BJ (cell line): ENCODE results near the gene TFF1. TPM values are rescaled to one million over a fixed set of nuclear protein-coding genes. Genes with fewer than 3 reads are reported as not detected.

ENCODE experiments used
- CTCF ChIA-PET: fragments of 350-600 bp; formaldehyde crosslinking; extraction: SDS; loops from one replicate; lab custom pipeline; 2021; ENCODE audit warnings: antibody characterized with exemption, inconsistent platforms; lab: Yijun Ruan, JAX
- POLR2A ChIA-PET: fragments of 300-600 bp; sonication (Branson Sonifier 250); formaldehyde crosslinking; extraction: SDS; loops from one replicate; lab custom pipeline; 2021; ENCODE audit warnings: antibody characterized with exemption; lab: Charles Lee
- DNase-seq: peaks from one replicate; pipeline ENCODE4 v3.0.0-alpha.2; 2011; ENCODE audit warnings: low read depth
- H3K27me3 ChIP-seq: 2 replicates; pipeline ENCODE4 v1.6.0; 2011; ENCODE audit warnings: low read length; ENCODE audit not compliant: control insufficient read depth, insufficient read depth
- H3K36me3 ChIP-seq: 2 replicates; pipeline ENCODE4 v1.5.1; 2011; ENCODE audit warnings: low read length; ENCODE audit not compliant: control insufficient read depth, insufficient read depth
- H3K4me3 ChIP-seq: 2 replicates; pipeline ENCODE4 v1.5.1; 2011; ENCODE audit warnings: low read depth, mild to moderate bottlenecking, control low read depth, low read length
- CTCF ChIP-seq: IDR thresholded peaks from 2 replicates; pipeline ENCODE4 v1.5.1; 2011; ENCODE audit warnings: low read depth, mild to moderate bottlenecking, control low read depth, inconsistent platforms, low read length, moderate library complexity; ENCODE audit not compliant: insufficient read depth
- polyA plus RNA-seq: library from polyadenylated mRNA; depleted of rRNA; stranded (reverse); fragments of >200 nt; gene quantifications from 2 replicates; pipeline ENCODE4 v1.2.3, GENCODE V29; 2011

Gene TFF1
- polyA plus RNA-seq, 1 experiment, result not detected

GRCh38 chr21:42317826-42318746 lies 48.2 kb downstream of the TFF1 start:
- no peak for DNase-seq
- ChIA-PET CTCF (interaction anchor here (0.7 to 3.4 kb wide), 3 partner anchors 8 to 172 kb away, joined by 3 to 19 read pairs (median 4); no protein-coding TSS in a partner anchor), POLR2A (no interaction called here)
- H3K36me3 ChIP-seq, result no peaks in the 10 kb centered on the region
- H3K27me3 ChIP-seq, result 0 out of 2 replicates have a peak, but pooled peaks cover 1% of the 10 kb centered on the region
- TF ChIP-seq CTCF, result no peak
- no peak overlapping the region for H3K4me3 ChIP-seq

GRCh38 chr21:42317341-42317741 lies 49.0 kb downstream of the TFF1 start:
- Histone ChIP-seq H3K27me3 (0 out of 2 replicates have a peak, but pooled peaks cover 1% of the 10 kb centered on the region), H3K4me3 (no peak overlapping the region), H3K36me3 (no peaks in the 10 kb centered on the region)
- POLR2A ChIA-PET, result no interaction called here
- no peak for DNase-seq
- no peak for TF ChIP-seq CTCF
- CTCF ChIA-PET, result interaction anchor here (0.7 kb wide), 1 partner anchor 172 kb away, joined by 3 read pairs; no protein-coding TSS in a partner anchor

GRCh38 chr21:42316891-42317290 lies 49.4 kb downstream of the TFF1 start:
- ChIA-PET CTCF (interaction anchor here (0.7 kb wide), 1 partner anchor 171 kb away, joined by 3 read pairs; no protein-coding TSS in a partner anchor), POLR2A (no interaction called here)
- no peak for DNase-seq
- 0 out of 2 replicates have a peak, but pooled peaks cover 1% of the 10 kb centered on the region for H3K27me3 ChIP-seq
- H3K36me3 ChIP-seq, result no peaks in the 10 kb centered on the region
- TF ChIP-seq CTCF, result no peak
- H3K4me3 ChIP-seq, result no peak overlapping the region

- ChIA-PET POLR2A (no interaction called here), CTCF (interaction anchor here (0.5 kb wide), 1 partner anchor 540 kb away, joined by 3 read pairs; no protein-coding TSS in a partner anchor)
Observed at GRCh38 chr21:42315296-42315891, 50.9 kb downstream of the TFF1 start, which contains the start of gene TFF3. Gene TFF3 (minus strand): TSS chr21:42315409. CDS start chr21:42315374, 35 bp downstream.

More at GRCh38 chr21:42315296-42315891, 50.9 kb downstream of the TFF1 start, which contains the start of gene TFF3:
- H3K4me3 ChIP-seq, result no peak within 1 kb of the TSS
- no peak for TF ChIP-seq CTCF
- no peaks in the 10 kb centered on the region for H3K36me3 ChIP-seq
- no peak for DNase-seq
- 0 out of 2 replicates have a peak, but pooled peaks cover 1% of the 10 kb centered on the region for H3K27me3 ChIP-seq
